Erythroblast (primary cell): ENCODE results near the gene LYPD3.

Experiments
- GATA1 ChIP-seq: IDR thresholded peaks from 2 replicates; pipeline ENCODE4 v1.6.1; 2011; ENCODE audit warnings: low read depth, mild to moderate bottlenecking, control low read depth, low read length, moderate library complexity
- POLR2A ChIP-seq: IDR thresholded peaks from 2 replicates; pipeline ENCODE4 v1.6.1; 2011; ENCODE audit warnings: mild to moderate bottlenecking, low read length

- TF ChIP-seq POLR2A (no peak), GATA1 (no peak)
Observed at GRCh38 chr19:43490759-43491158, 25.4 kb upstream of the LYPD3 start.
